Pancreas (tissue), 10 donors: ENCODE data around the gene PUSL1. TPM values are rescaled to one million over a fixed set of nuclear protein-coding genes. Genes with fewer than 3 reads are reported as not detected.
A peak's percentile ranks its signal among the peaks of the same experiment; 100 is the strongest.

Experiments used
- ATAC-seq, 4 donors: fragments of 200-7000 bp; cut with Tn5 transposase; one replicate each; pipeline versions ENCODE4 v1.8.0 to v1.9.1; 2020; ENCODE audit warnings: mild to moderate bottlenecking in 4 of 4, moderate library complexity in 4 of 4
- DNase-seq, 6 donors: peaks; one replicate each; pipeline ENCODE4 v3.0.0-alpha.2; 2020
- FAIRE-seq: peaks from 2 replicates; lab custom pipeline; 2012; peaks lifted over from hg19 to GRCh38; lab: Jason Lieb, UNC
- H3K27ac ChIP-seq, 4 donors: fragments of 200-600 bp; sonication (generic); 1 replicate in 3 of 4; 2 replicates in 1 of 4; pipeline versions ENCODE4 v1.5.0 to v1.8.0; 2020
- H3K27me3 ChIP-seq, 4 donors: fragments of 200-600 bp; one replicate each; pipeline ENCODE4 v1.8.0; 2021
- H3K36me3 ChIP-seq, 3 donors: fragments of 200-600 bp; sonication (generic) in 1 of 3; one replicate each; pipeline versions ENCODE4 v1.5.0 to v1.8.0; 2020 to 2021
- H3K4me1 ChIP-seq, 3 donors: fragments of 200-600 bp; one replicate each; pipeline ENCODE4 v1.8.0; 2021
- H3K4me3 ChIP-seq, 4 donors: fragments of 200-600 bp; sonication (generic) in 2 of 4; one replicate each; pipeline versions ENCODE4 v1.5.0 to v1.8.0; 2020 to 2021
- H3K9me3 ChIP-seq, 4 donors: fragments of 200-600 bp; one replicate each; pipeline ENCODE4 v1.8.0; 2021
- CTCF ChIP-seq, 4 donors: fragments of 200-600 bp; sonication (generic) in 3 of 4; IDR thresholded peaks; one replicate each; pipeline versions ENCODE4 v1.5.0 to v1.8.0; 2021; ENCODE audit warnings: antibody characterized with exemption in 4 of 4
- WGBS, 2 donors: extraction: QIAGEN DNeasy Blood & Tissue Kit; methylation state at CpG; one replicate each; pipeline ENCODE4 v1.1.7; 2013; 5-methylcytosine and 5-hydroxymethylcytosine counted together
- intact Hi-C, 3 donors: fragments of 100-400 bp; cut with DNase I; formaldehyde crosslinking; loops; one replicate each; pipeline versions ENCODE4 v1.11.1 to v1.14.2; 2022
- polyA plus RNA-seq, 2 donors: library from polyadenylated mRNA; stranded (reverse); fragments of 200-250 nt; gene quantifications; one replicate each; pipeline ENCODE4 v1.2.3, GENCODE V29; 2013
- total RNA-seq, 6 donors: library from RNA; stranded (reverse); fragmentation: NEBNext Ultra II Directional in 4 of 6; extraction: Animal tissue kit (Norgen Biotek cat#: 25700) in 4 of 6; gene quantifications; one replicate each; pipeline versions ENCODE4 v1.2.1 to v1.2.4, GENCODE V29; 2021 to 2023
- donor health status: healthy with polysubstance abuse.
- donor health status: DM: no; HTN: no; CAD: no; lungs with moderate emphysema.
- donor health status: DM: no; HTN: no; CAD: no.
- donor health status: control.
- donor health status: control.
- donor health status: Bipolar disorder and iron deficiency.
- donor health status: DM: yes; HTN: yes; CAD: no.
- donor health status: DM: no; HTN: no; CAD: no.
- donor health status: DM: no; HTN: no; CAD: no.
- donor health status: DM: yes; HTN: yes; CAD: no.

PUSL1 gene
- total and polyA plus RNA-seq, 8 donors, result 7.5 to 23.2 (median 10.2) TPM

- ATAC-seq, result no peak
- TF ChIP-seq CTCF (IDR thresholded peaks at IDR 0.05), result no peak
- WGBS, 2 donors, result 0 to 1% methylated on average over 31 of the region's 31 CpGs
- no peak for FAIRE-seq
- DNase-seq, result peak in 3 of 6 donors; percentile 14 to 80 (median 63)
- Histone ChIP-seq H3K4me3 (peak overlapping the region; percentile 95 to 98 (median 96)), H3K4me1 (peaks cover 10 to 21% (median 14%) of the 10 kb centered on the region in 3 donors), H3K9me3 (no peaks in the 10 kb centered on the region), H3K36me3 (no peaks in the 10 kb centered on the region), H3K27me3 (no peaks in the 10 kb centered on the region), H3K27ac (peak overlapping the region; percentile 35 to 61 (median 54))
- intact Hi-C loops, result no loop called here
Observed at GRCh38 chr1:1273209-1273511, 35.2 kb upstream of the PUSL1 start.

- TF ChIP-seq CTCF (IDR thresholded peaks at IDR 0.05), result no peak
- Histone ChIP-seq H3K36me3 (no peaks in the 10 kb centered on the region), H3K27me3 (no peaks in the 10 kb centered on the region), H3K4me3 (peak within 1 kb of the TSS; percentile 95 to 98 (median 96)), H3K4me1 (peaks cover 10 to 21% (median 14%) of the 10 kb centered on the region in 3 donors), H3K27ac (peak within 1 kb of the TSS; percentile 35 to 61 (median 54)), H3K9me3 (no peaks in the 10 kb centered on the region)
- FAIRE-seq (no peak), ATAC-seq (peak; percentile 96 to 98 (median 96)), DNase-seq (peak; percentile 92 to 98 (median 95))
- WGBS, 2 donors, result 0 to 1% methylated on average over 60 to 105 of the region's 105 CpGs
- intact Hi-C loops, result no loop called here
Observed at GRCh38 chr1:1273512-1274298, 34.7 kb upstream of the PUSL1 start, which contains the start of gene UBE2J2. Gene UBE2J2, minus strand, starts transcription at chr1:1273854. Its CDS starts 5,862 bp downstream, at chr1:1267992.

- DNase-seq, result peak in 1 of 6 donors; percentile 84
- Histone ChIP-seq H3K27ac (peak overlapping the region in 3 of 4 donors; percentile 35 to 61 (median 37)), H3K9me3 (no peaks in the 10 kb centered on the region), H3K4me1 (peaks cover 10 to 21% (median 14%) of the 10 kb centered on the region in 3 donors), H3K4me3 (peak overlapping the region; percentile 95 to 98 (median 96)), H3K27me3 (no peaks in the 10 kb centered on the region), H3K36me3 (no peaks in the 10 kb centered on the region)
- FAIRE-seq, result no peak
- intact Hi-C loops, result no loop called here
- no peak for TF ChIP-seq CTCF (IDR thresholded peaks at IDR 0.05)
- WGBS, 2 donors, result 21 to 22% methylated on average over 31 of the region's 31 CpGs
- peak in 1 of 4 donors; percentile 4 for ATAC-seq
Observed at GRCh38 chr1:1274299-1274930, 34.0 kb upstream of the PUSL1 start.

- peaks cover 10 to 21% (median 14%) of the 10 kb centered on the region in 3 donors for H3K4me1 ChIP-seq
- H3K27ac ChIP-seq, result no peak overlapping the region
- no peak overlapping the region for H3K4me3 ChIP-seq
- no peaks in the 10 kb centered on the region for H3K27me3 ChIP-seq
- WGBS, 2 donors, result 86 to 87% methylated on average over 15 of the region's 15 CpGs
- ATAC-seq (no peak), DNase-seq (peak in 1 of 6 donors; percentile 76), FAIRE-seq (no peak)
- TF ChIP-seq CTCF (IDR thresholded peaks at IDR 0.05), result no peak
- no peaks in the 10 kb centered on the region for H3K9me3 ChIP-seq
- H3K36me3 ChIP-seq, result no peaks in the 10 kb centered on the region
- intact Hi-C loops, result no loop called here
Observed at GRCh38 chr1:1274931-1275431, 33.4 kb upstream of the PUSL1 start.
